Stimulated activated naive CD8-positive, alpha-beta T cell treated with anti-CD3 and anti-CD28 coated beads, Interleukin-15, amount 100 ng/mL, for 72 hours (primary cell): Measurements from ENCODE around the gene SMIM11.
"Not testable (repeated sequence)": the region's sequence is repeated elsewhere in the genome, so short reads cannot be mapped to it uniquely, and the experiment has no call there.

Source experiments
- ATAC-seq: fragments of 150-1000 bp; cut with Tn5 transposase; 2 replicates; pipeline ENCODE4 v1.10.0; 2021; ENCODE audit warnings: mild to moderate bottlenecking, moderate library complexity
- DNase-seq, 2 donors: peaks; one replicate each; pipeline ENCODE4 v3.0.0; 2021 to 2022
- H3K27ac Mint-ChIP-seq, 2 donors: one replicate each; pipeline ENCODE4 v1.8.0; 2022; ENCODE audit warnings: mild to moderate bottlenecking in 2 of 2, mixed read lengths in 2 of 2, moderate library complexity in 2 of 2
- H3K27me3 Mint-ChIP-seq: one replicate; pipeline ENCODE4 v1.8.0; 2022; ENCODE audit warnings: mixed read lengths
- H3K4me1 Mint-ChIP-seq: one replicate; pipeline ENCODE4 v1.8.0; 2022; ENCODE audit warnings: mild to moderate bottlenecking, mixed read lengths
- H3K4me3 Mint-ChIP-seq, 2 donors: one replicate each; pipeline ENCODE4 v1.8.0; 2022; ENCODE audit warnings: mild to moderate bottlenecking in 2 of 2, mixed read lengths in 2 of 2, moderate library complexity in 1 of 2
- H3K9me3 Mint-ChIP-seq, 2 donors: one replicate each; pipeline ENCODE4 v1.8.0; 2022; ENCODE audit warnings: mixed read lengths in 2 of 2

SMIM11 gene

GRCh38 chr21:34374940-34375618 lies at the start of gene SMIM11:
Gene SMIM11, plus strand, starts transcription at chr21:34375507. Its CDS starts 3,998 bp downstream, at chr21:34379505.
- H3K4me3 Mint-ChIP-seq, H3K27me3 Mint-ChIP-seq, H3K4me1 Mint-ChIP-seq, DNase-seq, H3K27ac Mint-ChIP-seq, H3K9me3 Mint-ChIP-seq: not testable (repeated sequence)
- peak; percentile 97 for ATAC-seq

- Mint-ChIP-seq H3K27me3 (no peaks in the 10 kb centered on the region), H3K4me1 (no peaks in the 10 kb centered on the region), H3K9me3 (peaks cover 4 to 14% of the 10 kb centered on the region in 2 donors), H3K27ac (no peak overlapping the region), H3K4me3 (no peak overlapping the region)
- no peak for DNase-seq
- no peak for ATAC-seq
Measured at GRCh38 chr21:34330055-34330454, 45.3 kb upstream of the SMIM11 start.

GRCh38 chr21:34331726-34332125 lies 43.6 kb upstream of the SMIM11 start:
- Mint-ChIP-seq H3K4me3 (no peak overlapping the region), H3K27me3 (no peaks in the 10 kb centered on the region), H3K9me3 (peaks cover 4 to 14% of the 10 kb centered on the region in 2 donors), H3K27ac (no peak overlapping the region), H3K4me1 (no peaks in the 10 kb centered on the region)
- DNase-seq (no peak), ATAC-seq (no peak)

- no peak overlapping the region for H3K4me3 Mint-ChIP-seq
- H3K27me3 Mint-ChIP-seq = no peaks in the 10 kb centered on the region
- ATAC-seq (no peak), DNase-seq (no peak)
- peaks cover 4 to 14% of the 10 kb centered on the region in 2 donors for H3K9me3 Mint-ChIP-seq
- no peaks in the 10 kb centered on the region for H3K4me1 Mint-ChIP-seq
- H3K27ac Mint-ChIP-seq = peak overlapping the region in 1 of 2 donors; percentile 29
Measured at GRCh38 chr21:34332347-34332746, 43.0 kb upstream of the SMIM11 start.

GRCh38 chr21:34333121-34333739 lies 42.1 kb upstream of the SMIM11 start:
- no peak for ATAC-seq
- no peak for DNase-seq
- peaks cover 4 to 14% of the 10 kb centered on the region in 2 donors for H3K9me3 Mint-ChIP-seq
- peaks cover 6% of the 10 kb centered on the region for H3K4me1 Mint-ChIP-seq
- H3K27ac Mint-ChIP-seq = no peak overlapping the region
- H3K27me3 Mint-ChIP-seq = no peaks in the 10 kb centered on the region
- H3K4me3 Mint-ChIP-seq = no peak overlapping the region

- no peaks in the 10 kb centered on the region for H3K27me3 Mint-ChIP-seq
- DNase-seq (no peak), ATAC-seq (no peak)
- H3K4me3 Mint-ChIP-seq = no peak overlapping the region
- no peak overlapping the region for H3K27ac Mint-ChIP-seq
- H3K4me1 Mint-ChIP-seq = peaks cover 13% of the 10 kb centered on the region
- no peaks in the 10 kb centered on the region for H3K9me3 Mint-ChIP-seq
Measured at GRCh38 chr21:34335316-34335715, 40.0 kb upstream of the SMIM11 start.

GRCh38 chr21:34336245-34336644 lies 39.1 kb upstream of the SMIM11 start:
- Mint-ChIP-seq H3K4me3 (no peak overlapping the region), H3K9me3 (no peaks in the 10 kb centered on the region), H3K27ac (no peak overlapping the region), H3K4me1 (peaks cover 18% of the 10 kb centered on the region), H3K27me3 (no peaks in the 10 kb centered on the region)
- ATAC-seq (no peak), DNase-seq (no peak)

- no peak for ATAC-seq
- no peak for DNase-seq
- Mint-ChIP-seq H3K4me3 (no peak overlapping the region), H3K4me1 (peaks cover 18% of the 10 kb centered on the region), H3K9me3 (no peaks in the 10 kb centered on the region), H3K27ac (no peak overlapping the region), H3K27me3 (no peaks in the 10 kb centered on the region)
Measured at GRCh38 chr21:34336756-34337391, 38.4 kb upstream of the SMIM11 start.

- ATAC-seq = no peak
- DNase-seq = no peak
- Mint-ChIP-seq H3K27me3 (no peaks in the 10 kb centered on the region), H3K4me3 (no peak overlapping the region), H3K4me1 (peaks cover 18% of the 10 kb centered on the region), H3K9me3 (no peaks in the 10 kb centered on the region), H3K27ac (no peak overlapping the region)
Measured at GRCh38 chr21:34337741-34338140, 37.6 kb upstream of the SMIM11 start.

GRCh38 chr21:34338226-34338625 lies 37.1 kb upstream of the SMIM11 start:
- Mint-ChIP-seq H3K27ac (no peak overlapping the region), H3K4me3 (no peak overlapping the region), H3K4me1 (peaks cover 18% of the 10 kb centered on the region), H3K27me3 (no peaks in the 10 kb centered on the region), H3K9me3 (no peaks in the 10 kb centered on the region)
- DNase-seq (no peak), ATAC-seq (no peak)

GRCh38 chr21:34340061-34340460 lies 35.2 kb upstream of the SMIM11 start:
- Mint-ChIP-seq H3K9me3 (no peaks in the 10 kb centered on the region), H3K27me3 (no peaks in the 10 kb centered on the region), H3K4me3 (no peak overlapping the region), H3K4me1 (peaks cover 18% of the 10 kb centered on the region), H3K27ac (no peak overlapping the region)
- DNase-seq = no peak
- no peak for ATAC-seq

GRCh38 chr21:34342476-34342875 lies 32.8 kb upstream of the SMIM11 start:
- Mint-ChIP-seq H3K27ac (no peak overlapping the region), H3K4me1 (peaks cover 18% of the 10 kb centered on the region), H3K4me3 (no peak overlapping the region), H3K27me3 (no peaks in the 10 kb centered on the region), H3K9me3 (no peaks in the 10 kb centered on the region)
- ATAC-seq = no peak
- no peak for DNase-seq

GRCh38 chr21:34343347-34343746 lies 32.0 kb upstream of the SMIM11 start:
- H3K4me3 Mint-ChIP-seq = no peak overlapping the region
- no peak overlapping the region for H3K27ac Mint-ChIP-seq
- DNase-seq (no peak), ATAC-seq (no peak)
- no peaks in the 10 kb centered on the region for H3K9me3 Mint-ChIP-seq
- no peaks in the 10 kb centered on the region for H3K27me3 Mint-ChIP-seq
- H3K4me1 Mint-ChIP-seq = peaks cover 19% of the 10 kb centered on the region

- no peak overlapping the region for H3K27ac Mint-ChIP-seq
- DNase-seq (no peak), ATAC-seq (no peak)
- H3K4me3 Mint-ChIP-seq = no peak overlapping the region
- no peaks in the 10 kb centered on the region for H3K27me3 Mint-ChIP-seq
- no peaks in the 10 kb centered on the region for H3K9me3 Mint-ChIP-seq
- H3K4me1 Mint-ChIP-seq = peaks cover 19% of the 10 kb centered on the region
Measured at GRCh38 chr21:34343838-34344381, 31.4 kb upstream of the SMIM11 start.

- peaks cover 19% of the 10 kb centered on the region for H3K4me1 Mint-ChIP-seq
- no peaks in the 10 kb centered on the region for H3K27me3 Mint-ChIP-seq
- no peak for ATAC-seq
- H3K27ac Mint-ChIP-seq = peak overlapping the region in 1 of 2 donors; percentile 44
- no peak for DNase-seq
- H3K4me3 Mint-ChIP-seq = no peak overlapping the region
- no peaks in the 10 kb centered on the region for H3K9me3 Mint-ChIP-seq
Measured at GRCh38 chr21:34344584-34344983, 30.7 kb upstream of the SMIM11 start.
